T-helper 2 cell treated with Interferon-gamma antibody and Interleukin-4, amounts not matched to agents 5 μg/mL and 100 μg/mL, for 36 hours (primary cell): ENCODE data around the gene C1QTNF12.
A peak's percentile ranks its signal among the peaks of the same experiment; 100 is the strongest.

Experiments used
- DNase-seq: peaks from one replicate; pipeline ENCODE4 v3.0.0; 2021; ENCODE audit warnings: low spot score
- H3K27ac Mint-ChIP-seq: one replicate; pipeline ENCODE4 v1.8.0; 2021; ENCODE audit warnings: mild to moderate bottlenecking, mixed read lengths
- H3K27me3 Mint-ChIP-seq: one replicate; pipeline ENCODE4 v1.8.0; 2021; ENCODE audit warnings: low read depth, mixed read lengths
- H3K36me3 Mint-ChIP-seq: one replicate; pipeline ENCODE4 v1.8.0; 2021; ENCODE audit warnings: low read depth, mixed read lengths
- H3K4me1 Mint-ChIP-seq: one replicate; pipeline ENCODE4 v1.8.0; 2021; ENCODE audit warnings: low read depth, mixed read lengths
- H3K4me3 Mint-ChIP-seq: one replicate; pipeline ENCODE4 v1.8.0; 2022; ENCODE audit warnings: mild to moderate bottlenecking, moderate library complexity, mixed read lengths
- H3K9me3 Mint-ChIP-seq: one replicate; pipeline ENCODE4 v1.8.0; 2021; ENCODE audit warnings: mixed read lengths

C1QTNF12 gene

DNA sequence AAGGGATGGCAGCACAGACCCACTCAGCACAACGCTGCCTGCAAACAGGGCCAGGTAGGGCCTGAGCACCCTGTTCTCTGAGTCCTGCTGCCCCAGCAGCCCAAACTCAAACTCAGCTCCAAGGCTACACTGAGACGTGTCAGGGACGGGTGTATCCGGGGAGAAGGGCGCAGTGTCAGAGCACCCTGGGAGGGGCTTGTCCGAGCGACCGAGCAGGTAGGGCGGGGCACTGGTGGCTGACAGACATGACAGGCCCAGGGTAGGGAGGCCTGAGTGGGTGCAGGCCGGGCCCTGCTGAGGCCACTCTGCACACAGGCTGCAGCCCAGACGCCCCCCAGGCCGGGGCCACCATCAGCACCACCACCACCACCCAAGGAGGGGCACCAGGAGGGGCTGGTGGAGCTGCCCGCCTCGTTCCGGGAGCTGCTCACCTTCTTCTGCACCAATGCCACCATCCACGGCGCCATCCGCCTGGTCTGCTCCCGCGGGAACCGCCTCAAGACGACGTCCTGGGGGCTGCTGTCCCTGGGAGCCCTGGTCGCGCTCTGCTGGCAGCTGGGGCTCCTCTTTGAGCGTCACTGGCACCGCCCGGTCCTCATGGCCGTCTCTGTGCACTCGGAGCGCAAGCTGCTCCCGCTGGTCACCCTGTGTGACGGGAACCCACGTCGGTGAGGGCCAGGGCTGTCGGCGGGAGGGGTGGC lies 39.2 kb upstream of the C1QTNF12 start:
- Mint-ChIP-seq H3K27me3 (no peaks in the 10 kb centered on the region), H3K27ac (no peak overlapping the region), H3K4me3 (no peak overlapping the region), H3K9me3 (no peaks in the 10 kb centered on the region), H3K4me1 (no peaks in the 10 kb centered on the region), H3K36me3 (no peaks in the 10 kb centered on the region)
- no peak for DNase-seq

DNA sequence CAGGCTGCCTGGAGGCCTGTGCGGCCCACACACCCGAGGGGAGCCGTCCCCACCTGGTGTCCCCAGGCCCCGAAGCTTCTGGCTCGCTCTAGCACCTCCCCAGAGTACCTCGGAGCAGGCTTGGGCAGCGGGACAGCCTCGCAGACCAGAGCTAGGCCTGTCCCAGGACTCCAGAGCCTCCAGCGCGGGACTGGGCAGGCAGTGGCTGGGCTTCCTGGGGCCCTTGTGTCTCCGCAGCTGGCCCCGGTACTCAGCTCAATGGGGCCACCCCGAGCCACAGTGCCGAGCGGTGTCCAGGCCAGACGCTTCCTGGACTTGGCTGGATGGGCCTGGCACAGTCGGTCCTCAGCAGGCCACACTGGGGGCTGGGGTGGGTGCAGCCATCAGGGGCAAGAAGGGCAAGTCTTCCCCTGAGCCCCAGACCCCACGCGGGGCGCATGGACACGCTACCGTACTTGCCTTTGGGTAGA lies 38.6 kb upstream of the C1QTNF12 start:
- Mint-ChIP-seq H3K27ac (no peak overlapping the region), H3K36me3 (no peaks in the 10 kb centered on the region), H3K4me3 (no peak overlapping the region), H3K4me1 (no peaks in the 10 kb centered on the region), H3K27me3 (no peaks in the 10 kb centered on the region), H3K9me3 (no peaks in the 10 kb centered on the region)
- DNase-seq = no peak

DNA sequence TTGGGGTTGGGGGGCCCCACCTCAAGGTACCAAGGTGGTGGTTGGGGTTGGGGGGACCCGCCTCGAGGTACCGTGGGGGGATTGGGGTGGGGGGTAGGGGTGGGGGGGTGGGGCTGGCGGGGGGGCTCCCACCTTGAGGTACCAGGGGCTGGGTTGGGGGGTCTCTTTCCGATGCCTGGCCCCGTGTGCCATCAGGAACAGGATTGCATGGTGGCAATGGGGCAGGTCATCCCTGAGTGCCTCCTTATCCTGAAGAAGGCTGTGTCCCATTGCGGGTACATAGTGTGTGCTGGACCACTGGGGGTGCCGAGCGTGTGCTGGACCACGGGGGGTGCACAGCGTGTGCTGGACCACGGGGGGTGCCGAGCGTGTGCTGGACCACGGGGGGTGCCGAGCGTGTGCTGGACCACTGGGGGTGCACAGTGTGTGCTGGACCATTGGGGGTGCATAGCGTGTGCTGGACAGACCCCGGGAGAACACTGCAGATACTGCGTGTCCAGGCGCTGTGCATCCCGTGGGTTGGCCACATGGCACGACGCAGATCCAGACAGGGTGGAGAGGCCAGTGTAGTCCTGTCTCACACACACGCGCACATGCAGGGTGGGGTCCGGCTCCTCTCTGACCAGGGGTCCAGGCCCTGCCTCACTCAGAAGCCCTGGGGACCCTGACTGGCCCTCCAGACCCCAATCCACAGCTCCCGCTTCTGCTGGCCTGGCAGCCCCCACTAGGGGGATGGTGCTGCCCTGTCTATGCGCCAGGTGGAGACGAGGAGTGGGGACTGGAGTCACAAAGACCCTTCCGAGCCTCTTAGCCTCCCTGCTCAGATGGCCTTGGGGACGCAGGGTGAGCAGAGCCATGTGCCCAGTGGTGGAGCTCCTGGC lies 37.9 kb upstream of the C1QTNF12 start:
- H3K9me3 Mint-ChIP-seq = no peaks in the 10 kb centered on the region
- no peak for DNase-seq
- H3K27ac Mint-ChIP-seq = no peak overlapping the region
- H3K36me3 Mint-ChIP-seq = no peaks in the 10 kb centered on the region
- H3K4me1 Mint-ChIP-seq = no peaks in the 10 kb centered on the region
- H3K4me3 Mint-ChIP-seq = no peak overlapping the region
- H3K27me3 Mint-ChIP-seq = no peaks in the 10 kb centered on the region

DNA sequence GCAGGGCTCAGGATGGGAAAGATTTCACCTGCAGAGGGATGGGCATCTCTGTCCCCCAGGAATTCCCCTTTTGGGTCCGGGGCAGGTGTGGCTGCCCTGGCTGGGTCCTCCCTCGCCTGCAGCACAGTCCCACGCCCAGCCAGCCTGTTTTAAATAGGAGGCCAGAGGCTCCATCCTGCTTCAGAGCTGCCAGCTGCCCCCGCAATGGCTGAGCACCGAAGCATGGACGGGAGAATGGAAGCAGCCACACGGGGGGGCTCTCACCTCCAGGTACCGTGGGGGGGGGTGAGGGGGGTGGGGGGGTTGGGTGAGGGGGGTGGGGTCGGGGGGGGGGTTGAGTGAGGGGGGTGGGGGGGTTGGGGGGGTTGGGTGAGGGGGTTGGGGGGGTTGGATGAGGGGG lies 37.3 kb upstream of the C1QTNF12 start:
- no peak for DNase-seq
- Mint-ChIP-seq H3K4me3 (no peak overlapping the region), H3K36me3 (no peaks in the 10 kb centered on the region), H3K27me3 (no peaks in the 10 kb centered on the region), H3K9me3 (no peaks in the 10 kb centered on the region), H3K4me1 (no peaks in the 10 kb centered on the region), H3K27ac (no peak overlapping the region)

DNA sequence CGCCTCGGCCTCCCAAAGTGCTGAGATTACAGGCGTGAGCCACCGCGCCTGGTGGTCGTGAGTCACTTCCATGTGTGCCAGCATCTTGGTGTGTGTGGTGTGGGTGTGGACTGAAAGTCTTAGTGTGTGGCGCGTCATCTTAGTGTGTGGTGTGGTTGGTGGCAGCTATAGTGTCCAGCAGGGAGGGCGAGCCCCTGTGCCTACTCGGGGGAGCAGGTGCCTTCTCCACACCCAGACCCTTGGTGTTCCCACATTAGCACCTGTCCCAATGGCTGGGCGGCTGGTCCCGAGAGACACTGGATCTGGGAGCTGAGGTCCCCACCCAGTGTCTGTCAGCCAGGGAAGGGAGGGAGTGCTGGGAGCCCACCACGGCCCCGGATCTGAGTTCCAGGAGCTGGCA lies 36.5 kb upstream of the C1QTNF12 start:
- DNase-seq = no peak
- Mint-ChIP-seq H3K27ac (no peak overlapping the region), H3K27me3 (no peaks in the 10 kb centered on the region), H3K9me3 (no peaks in the 10 kb centered on the region), H3K36me3 (no peaks in the 10 kb centered on the region), H3K4me3 (no peak overlapping the region), H3K4me1 (no peaks in the 10 kb centered on the region)

DNA sequence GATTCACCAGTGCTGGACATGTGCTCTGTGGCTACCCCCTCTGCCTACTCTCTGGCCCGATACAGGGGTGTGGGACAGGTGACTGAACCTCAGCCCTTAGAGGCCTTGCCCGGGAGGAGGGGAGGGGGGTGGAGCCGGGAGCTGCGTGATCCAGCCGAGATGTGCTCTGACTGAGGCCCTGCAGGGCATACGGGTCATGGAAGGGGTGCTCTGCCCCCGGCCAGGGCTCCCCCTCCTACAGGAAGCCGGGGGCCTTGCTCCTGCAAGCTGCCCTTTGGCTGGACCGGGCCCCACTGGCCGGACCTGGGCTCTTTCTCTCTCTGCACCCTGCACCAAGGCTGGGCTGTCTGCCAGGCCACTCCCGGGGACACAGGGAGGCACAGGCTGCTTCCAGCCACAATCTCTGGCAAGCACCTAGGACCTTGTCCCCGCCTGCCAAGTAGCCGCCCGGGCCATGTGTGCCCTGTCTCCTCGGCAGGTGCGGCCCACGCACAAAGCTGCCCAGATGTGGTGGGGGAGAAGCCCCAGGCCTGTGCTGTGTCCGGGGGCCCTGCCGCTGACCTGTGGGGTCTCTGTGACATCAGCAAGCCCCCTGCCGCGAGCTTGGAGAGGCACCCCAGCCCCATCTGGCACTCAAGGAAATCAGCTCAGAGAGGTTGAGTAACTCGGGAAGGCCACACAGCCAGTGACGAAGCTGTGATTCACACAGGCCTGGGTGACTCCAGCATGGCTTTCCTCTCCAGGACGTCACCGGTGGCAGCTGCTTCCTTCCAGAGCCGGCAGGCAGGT lies 35.2 kb upstream of the C1QTNF12 start:
- H3K4me3 Mint-ChIP-seq = no peak overlapping the region
- no peak for DNase-seq
- no peaks in the 10 kb centered on the region for H3K36me3 Mint-ChIP-seq
- H3K27me3 Mint-ChIP-seq = no peaks in the 10 kb centered on the region
- no peak overlapping the region for H3K27ac Mint-ChIP-seq
- no peaks in the 10 kb centered on the region for H3K4me1 Mint-ChIP-seq
- no peaks in the 10 kb centered on the region for H3K9me3 Mint-ChIP-seq

DNA sequence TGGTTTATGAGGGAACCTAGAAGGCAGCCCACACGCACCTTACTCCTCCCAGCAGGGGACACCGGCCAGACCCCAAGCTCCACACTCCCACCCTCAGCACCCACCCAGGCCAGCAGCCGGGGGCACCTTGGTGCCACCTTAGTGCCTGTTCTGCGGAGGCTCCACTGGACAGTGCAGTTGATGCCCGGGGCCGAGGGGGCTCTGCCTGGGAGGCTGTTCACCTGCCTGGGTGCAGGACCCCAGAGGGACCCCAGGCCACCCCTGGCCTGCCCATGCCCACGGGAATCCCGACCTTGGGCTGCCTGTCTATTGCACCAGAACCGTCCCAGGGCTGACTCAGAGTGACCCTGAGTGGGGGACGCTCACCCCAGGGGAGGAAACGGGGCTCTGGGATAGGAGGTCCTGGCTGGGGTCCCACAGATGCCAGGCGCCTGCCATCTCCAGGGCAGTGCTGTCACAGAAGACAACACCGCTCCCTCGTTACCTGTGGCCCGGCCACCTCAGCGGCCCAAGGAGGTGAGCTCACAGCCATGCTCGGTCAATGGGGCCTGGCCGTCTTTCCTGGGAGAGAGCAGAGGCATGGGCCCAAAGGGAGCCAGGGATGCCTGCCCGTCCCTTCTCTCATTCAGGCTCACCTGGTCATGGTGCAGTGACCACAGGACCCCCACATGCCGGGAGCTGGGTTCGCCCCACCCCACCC lies 34.4 kb upstream of the C1QTNF12 start:
- H3K4me3 Mint-ChIP-seq = no peak overlapping the region
- no peaks in the 10 kb centered on the region for H3K9me3 Mint-ChIP-seq
- DNase-seq = no peak
- H3K36me3 Mint-ChIP-seq = no peaks in the 10 kb centered on the region
- H3K4me1 Mint-ChIP-seq = no peaks in the 10 kb centered on the region
- no peaks in the 10 kb centered on the region for H3K27me3 Mint-ChIP-seq
- H3K27ac Mint-ChIP-seq = no peak overlapping the region

DNA sequence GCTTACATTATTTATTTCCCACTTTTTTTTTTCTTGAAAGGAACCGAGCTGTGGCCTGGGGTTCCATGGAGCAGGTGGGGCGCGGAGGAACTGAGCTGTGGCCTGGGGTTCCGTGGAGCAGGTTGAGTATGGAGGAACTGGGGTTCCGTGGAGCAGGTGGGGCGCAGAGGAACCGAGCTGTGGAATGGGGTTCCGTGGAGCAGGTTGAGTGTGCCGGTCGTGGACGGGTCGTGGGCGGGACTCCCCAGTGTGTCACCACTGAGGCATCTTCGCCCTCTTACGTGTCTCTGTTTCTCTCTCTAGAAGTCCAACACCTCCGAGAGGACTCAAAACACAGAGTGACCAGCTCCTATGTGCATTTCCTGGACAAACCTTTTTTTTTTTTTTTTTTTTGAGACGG lies 32.5 kb upstream of the C1QTNF12 start:
- Mint-ChIP-seq H3K4me1 (no peaks in the 10 kb centered on the region), H3K4me3 (no peak overlapping the region), H3K27ac (no peak overlapping the region)

DNA sequence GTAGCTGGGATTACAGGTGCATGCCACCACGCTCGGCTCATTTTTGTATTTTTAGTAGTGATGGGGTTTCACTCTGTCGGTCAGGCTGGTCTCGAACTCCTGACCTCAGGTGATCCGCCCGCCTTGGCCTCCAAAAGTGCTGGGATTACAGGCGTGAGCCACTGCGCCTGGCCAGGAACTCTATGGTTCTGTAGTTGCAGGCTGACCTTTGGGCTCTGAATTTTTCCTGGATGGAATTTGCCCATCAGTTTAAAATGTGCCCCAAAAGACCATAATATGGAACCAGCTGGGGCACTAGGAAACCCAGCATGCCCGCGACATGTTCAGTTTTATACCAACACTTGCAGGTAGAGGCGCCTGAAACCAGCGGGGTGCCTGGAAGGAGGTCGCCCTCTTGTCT lies 32.1 kb upstream of the C1QTNF12 start:
- Mint-ChIP-seq H3K27me3 (no peaks in the 10 kb centered on the region), H3K9me3 (no peaks in the 10 kb centered on the region), H3K4me3 (no peak overlapping the region), H3K27ac (no peak overlapping the region), H3K36me3 (no peaks in the 10 kb centered on the region), H3K4me1 (no peaks in the 10 kb centered on the region)
- DNase-seq = no peak

More for the DNA sequence above, 32.5 kb upstream of the C1QTNF12 start:
- Mint-ChIP-seq H3K36me3 (no peaks in the 10 kb centered on the region), H3K9me3 (no peaks in the 10 kb centered on the region), H3K27me3 (no peaks in the 10 kb centered on the region)
- no peak for DNase-seq

DNA sequence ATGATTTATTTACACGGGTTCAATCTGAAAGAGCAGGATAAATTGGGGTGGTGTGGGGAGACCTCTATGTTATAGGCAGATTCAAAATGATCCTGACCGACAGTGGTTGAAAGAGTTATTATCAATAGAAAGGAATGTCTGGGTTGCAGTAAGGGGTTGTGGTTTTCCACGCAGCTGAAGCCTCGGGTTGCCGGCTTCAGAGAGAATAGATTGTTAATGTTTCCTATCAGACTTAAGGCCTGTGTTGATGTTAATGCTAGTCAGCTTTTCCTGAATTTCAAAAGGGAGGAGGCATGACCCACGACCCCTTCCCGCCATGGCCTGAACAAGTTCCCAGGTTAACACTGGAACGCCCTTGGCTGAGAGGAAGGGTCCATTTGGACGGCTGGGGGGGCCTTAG lies 29.3 kb upstream of the C1QTNF12 start:
- Mint-ChIP-seq H3K4me3 (peak overlapping the region; percentile 30), H3K27me3 (no peaks in the 10 kb centered on the region)

DNA sequence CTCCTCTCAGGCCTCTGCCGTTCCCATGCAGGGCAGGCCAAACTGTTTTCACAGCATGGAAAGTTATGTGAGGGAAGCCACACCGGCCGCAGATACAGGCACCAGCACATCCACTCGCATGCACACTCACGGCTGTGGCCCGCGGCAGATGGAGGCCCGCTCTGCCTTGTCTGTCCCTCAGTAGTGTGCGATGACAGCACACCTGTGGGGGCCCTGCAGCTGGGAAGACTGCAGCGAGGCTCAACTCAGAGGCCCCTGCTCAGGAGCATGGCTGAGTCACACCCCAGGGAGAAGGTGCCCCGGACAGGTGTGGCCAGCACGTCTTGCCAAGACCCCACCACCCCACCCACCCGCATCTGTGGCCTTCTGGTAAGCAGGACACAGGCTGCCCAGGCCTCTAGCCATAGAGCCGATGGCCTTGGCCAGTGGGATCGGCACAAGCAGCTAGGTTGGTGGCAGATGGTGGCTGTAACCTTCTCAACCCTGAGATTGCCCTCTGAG lies 28.5 kb upstream of the C1QTNF12 start:
- peaks cover 26% of the 10 kb centered on the region for H3K4me1 Mint-ChIP-seq
- peaks cover 22% of the 10 kb centered on the region for H3K36me3 Mint-ChIP-seq
- no peaks in the 10 kb centered on the region for H3K9me3 Mint-ChIP-seq
- peak overlapping the region; percentile 71 for H3K4me3 Mint-ChIP-seq
- H3K27ac Mint-ChIP-seq = no peak overlapping the region
- no peaks in the 10 kb centered on the region for H3K27me3 Mint-ChIP-seq
- DNase-seq = no peak

More for the DNA sequence above, 29.3 kb upstream of the C1QTNF12 start:
- H3K36me3 Mint-ChIP-seq = peaks cover 15% of the 10 kb centered on the region
- H3K27ac Mint-ChIP-seq = no peak overlapping the region
- no peak for DNase-seq
- H3K9me3 Mint-ChIP-seq = no peaks in the 10 kb centered on the region
- peaks cover 17% of the 10 kb centered on the region for H3K4me1 Mint-ChIP-seq

DNA sequence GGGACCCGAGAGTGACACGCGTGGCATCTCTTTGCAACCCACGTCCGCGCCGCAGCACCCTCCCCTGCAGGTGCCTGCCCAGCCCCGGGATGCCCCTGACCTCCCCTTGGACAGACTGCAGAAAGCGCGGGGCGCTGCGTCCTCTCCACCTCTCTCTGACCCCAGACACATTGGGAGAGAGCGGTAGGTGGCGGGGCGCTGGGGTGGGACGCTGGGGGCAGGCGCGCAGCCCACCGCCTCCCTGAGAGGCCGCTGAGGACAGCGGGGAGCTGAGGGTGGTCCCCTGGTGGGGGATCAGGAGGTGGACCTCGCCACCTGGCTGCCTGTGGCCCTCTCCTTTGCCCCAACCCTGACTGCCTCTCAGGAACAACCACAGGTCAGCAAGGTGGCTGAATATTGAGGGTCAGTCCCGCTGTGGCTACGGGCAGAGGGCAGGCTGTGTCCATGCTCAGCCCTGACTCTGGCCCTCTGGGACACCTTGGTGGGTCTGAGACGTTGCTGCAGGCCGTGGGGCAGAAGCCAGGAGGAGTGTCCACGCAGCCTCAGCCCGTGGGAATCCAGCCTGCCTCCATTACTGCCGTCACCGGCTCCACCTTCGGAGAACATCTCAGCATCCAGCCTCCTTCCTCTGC lies 27.9 kb upstream of the C1QTNF12 start:
- no peak overlapping the region for H3K27ac Mint-ChIP-seq
- no peak for DNase-seq
- H3K4me3 Mint-ChIP-seq = peak overlapping the region; percentile 71
- no peaks in the 10 kb centered on the region for H3K27me3 Mint-ChIP-seq
- peaks cover 26% of the 10 kb centered on the region for H3K4me1 Mint-ChIP-seq
- H3K9me3 Mint-ChIP-seq = no peaks in the 10 kb centered on the region
- peaks cover 23% of the 10 kb centered on the region for H3K36me3 Mint-ChIP-seq
